ENCODE measurements around the gene MTMR3.
"Not testable (repeated sequence)": the region's sequence is repeated elsewhere in the genome, so short reads cannot be mapped to it uniquely, and the experiment has no call there.

The MTMR3 gene

DNA sequence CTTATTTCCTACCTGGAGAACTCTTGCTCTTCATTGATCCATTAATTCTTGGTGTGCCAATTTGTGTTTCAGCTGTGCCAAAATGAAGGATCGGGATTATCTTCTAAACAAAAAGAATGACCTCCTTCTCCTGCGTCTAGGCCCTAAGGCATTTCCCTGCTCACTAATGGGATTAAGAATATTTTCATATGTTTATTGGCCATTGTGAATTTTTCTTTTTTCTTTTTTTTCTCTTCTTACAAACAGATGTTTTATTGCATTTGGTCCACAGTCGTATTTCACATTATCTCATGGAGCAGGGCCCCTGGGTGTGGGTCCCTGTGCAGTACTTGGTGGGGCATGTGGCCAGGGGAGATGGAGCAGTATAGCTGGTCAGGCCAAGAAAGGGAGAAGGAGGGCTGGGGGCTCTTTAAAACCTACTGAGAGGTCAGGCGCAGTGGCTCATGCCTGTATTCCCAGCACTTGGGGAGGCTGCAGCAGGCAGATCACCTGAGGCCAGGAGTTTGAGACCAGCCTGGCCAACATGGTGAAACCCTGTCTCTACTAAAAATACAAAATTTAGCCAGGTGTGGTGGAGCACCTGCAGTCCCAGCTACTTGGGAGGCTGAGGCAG is 162.0 kb downstream of the MTMR3 start:
- in situ Hi-C loops (cut with MboI; ENCODE audit: low sequenced_read_pairs): no loop called here

DNA sequence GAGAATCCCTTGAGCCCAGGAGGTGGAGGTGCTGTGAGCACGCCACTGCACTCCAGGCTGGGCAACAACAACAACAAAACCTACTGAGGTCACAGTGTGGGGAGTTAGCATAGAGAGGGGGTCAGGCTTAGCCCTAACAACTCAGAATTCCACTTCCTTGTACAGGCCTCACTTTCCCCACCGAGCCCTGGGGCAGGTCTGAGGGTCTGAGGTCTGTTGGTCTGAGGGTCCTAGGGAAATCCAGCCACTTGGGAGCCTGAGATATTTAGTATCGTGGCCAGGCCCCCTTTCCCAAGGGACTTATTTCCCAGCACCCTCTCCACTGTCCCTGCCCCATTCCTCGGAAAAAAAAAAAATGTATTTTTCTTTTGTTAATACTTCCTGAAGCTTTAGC is 162.5 kb downstream of the MTMR3 start:
- in situ Hi-C loops (cut with MboI; ENCODE audit: low sequenced_read_pairs): no loop called here

GRCh38 chr22:30045901-30046715 is 163.1 kb downstream of the MTMR3 start:
- in situ Hi-C loops (cut with MboI; ENCODE audit: low sequenced_read_pairs): no loop called here

- in situ Hi-C loops (cut with MboI; ENCODE audit: low sequenced_read_pairs): no loop called here
Observed at GRCh38 chr22:30046716-30047363, 163.9 kb downstream of the MTMR3 start.

- in situ Hi-C loops (cut with MboI; ENCODE audit: low sequenced_read_pairs): no loop called here
Observed at GRCh38 chr22:30047364-30047738, 164.4 kb downstream of the MTMR3 start.

GRCh38 chr22:30048681-30049080 is 165.7 kb downstream of the MTMR3 start:
- in situ Hi-C loops (cut with MboI; ENCODE audit: low sequenced_read_pairs): no loop called here

DNA sequence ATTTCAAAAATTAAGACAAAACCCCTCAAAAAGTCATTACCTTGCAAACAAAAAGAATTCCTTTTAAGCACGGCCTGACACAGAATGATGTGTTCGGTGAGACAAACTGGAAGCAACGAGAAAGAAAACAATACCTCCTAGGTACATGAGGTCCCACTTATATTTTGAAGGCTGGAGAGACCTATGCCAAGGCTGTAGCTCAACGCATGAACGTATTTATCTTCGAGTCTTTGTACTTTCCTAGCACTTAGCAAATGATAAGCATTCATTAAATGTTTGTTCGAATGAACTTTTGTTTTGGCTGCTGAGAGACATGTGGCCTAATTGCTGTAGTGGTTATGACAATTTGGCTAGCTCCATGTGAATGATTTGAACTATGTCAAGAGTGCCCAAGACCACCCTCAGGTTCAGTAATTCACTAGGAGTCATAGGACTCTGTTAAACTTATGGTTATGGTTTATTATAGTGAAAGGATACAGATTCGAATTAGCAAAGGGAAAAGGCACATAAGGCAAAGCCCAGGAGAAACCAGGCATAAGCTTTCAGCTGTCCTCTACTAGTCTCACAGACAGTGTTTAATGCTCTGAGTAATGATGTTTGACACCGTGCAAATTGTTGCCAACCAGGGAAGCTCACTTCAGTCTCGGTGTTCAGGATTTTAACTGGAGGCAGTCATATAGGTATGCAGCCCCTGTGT is 171.2 kb downstream of the MTMR3 start:
- in situ Hi-C loops (cut with MboI; ENCODE audit: low sequenced_read_pairs): no loop called here

DNA sequence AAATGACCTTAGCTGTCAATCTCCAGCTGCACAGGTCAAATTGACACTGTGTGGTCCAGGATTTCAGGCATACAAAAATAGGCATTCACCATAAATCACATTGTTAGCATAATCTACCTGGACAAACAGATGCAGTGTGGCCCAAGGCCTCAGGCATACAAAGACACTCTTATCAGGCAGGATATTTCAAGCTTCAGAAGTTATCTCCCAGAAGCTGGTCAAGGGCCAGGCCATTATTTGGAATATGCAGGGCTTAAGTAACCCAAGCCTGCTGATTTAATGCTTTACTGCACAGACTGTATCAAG is 171.7 kb downstream of the MTMR3 start:
- in situ Hi-C loops (cut with MboI; ENCODE audit: low sequenced_read_pairs): no loop called here

GRCh38 chr22:30056015-30056414 is 173.0 kb downstream of the MTMR3 start:
- in situ Hi-C loops (cut with MboI; ENCODE audit: low sequenced_read_pairs): no loop called here

GRCh38 chr22:30057375-30057774 is 174.4 kb downstream of the MTMR3 start:
- in situ Hi-C loops (cut with MboI; ENCODE audit: low sequenced_read_pairs): no loop called here

GRCh38 chr22:30059346-30060020 is 176.5 kb downstream of the MTMR3 start:
- in situ Hi-C loops (cut with MboI; ENCODE audit: low sequenced_read_pairs): not testable (repeated sequence)

DNA sequence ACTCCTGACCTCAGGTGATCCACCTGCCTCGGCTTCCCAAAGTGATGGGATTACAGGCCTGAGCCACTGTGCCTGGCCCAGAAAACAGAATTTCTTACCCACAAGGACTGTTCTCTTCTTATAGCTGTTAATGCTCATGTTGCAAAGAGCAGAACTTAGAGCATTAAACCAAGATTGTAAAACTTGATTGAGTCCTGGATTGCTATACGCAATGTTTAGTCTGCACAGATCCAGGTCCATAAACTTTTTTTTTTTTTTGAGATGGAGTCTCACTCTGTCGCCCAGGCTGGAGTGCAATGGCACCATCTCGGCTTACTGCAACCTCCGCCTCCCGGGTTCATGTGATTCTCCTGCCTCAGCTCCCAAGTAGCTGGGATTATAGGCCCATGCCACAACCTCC is 178.1 kb downstream of the MTMR3 start:
- in situ Hi-C loops (cut with MboI; ENCODE audit: low sequenced_read_pairs): not testable (repeated sequence)

GRCh38 chr22:30062259-30062658 is 179.3 kb downstream of the MTMR3 start:
- in situ Hi-C loops (cut with MboI; ENCODE audit: low sequenced_read_pairs): no loop called here

- in situ Hi-C loops (cut with MboI; ENCODE audit: low sequenced_read_pairs): no loop called here
Observed at GRCh38 chr22:30062950-30063349, 180.0 kb downstream of the MTMR3 start.

DNA sequence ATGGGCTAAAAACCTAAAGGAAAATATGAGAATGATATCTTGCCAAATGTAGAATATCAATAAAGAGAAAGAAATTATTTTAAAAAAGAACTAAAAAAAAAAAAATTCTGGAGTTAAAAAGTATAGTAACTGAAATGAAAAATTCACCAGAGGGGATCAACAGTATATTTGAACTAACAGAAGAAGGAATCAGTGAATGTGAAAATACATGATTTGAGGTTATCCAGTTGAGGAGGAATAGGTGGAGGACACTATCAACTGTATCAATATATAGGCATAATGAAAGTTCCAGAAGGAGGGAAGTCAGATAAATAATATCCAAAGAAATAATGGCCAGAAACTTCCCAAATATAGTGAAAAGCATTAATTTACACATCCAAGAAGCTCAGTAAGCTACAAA is 181.2 kb downstream of the MTMR3 start:
- in situ Hi-C loops (cut with MboI; ENCODE audit: low sequenced_read_pairs): no loop called here

DNA sequence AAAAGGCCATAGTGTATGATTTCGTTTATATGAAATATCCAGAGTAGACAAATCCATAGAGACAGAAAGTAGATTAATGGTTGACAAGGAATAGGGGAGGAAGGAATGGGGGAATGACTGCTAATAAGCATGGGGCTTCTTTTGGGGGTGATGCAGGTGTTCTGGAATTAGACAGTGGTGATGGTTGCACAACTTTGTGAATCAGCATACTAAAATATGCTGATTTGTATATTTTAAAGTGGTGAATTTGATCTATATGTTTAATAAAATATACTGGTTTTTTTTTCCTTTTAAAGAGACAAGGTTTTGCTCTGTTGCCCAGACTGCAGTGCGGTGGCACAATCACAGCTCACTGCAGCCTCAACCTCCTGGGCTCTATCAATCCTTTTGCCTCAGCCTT is 190.8 kb downstream of the MTMR3 start:
- in situ Hi-C loops (cut with MboI; ENCODE audit: low sequenced_read_pairs): no loop called here

DNA sequence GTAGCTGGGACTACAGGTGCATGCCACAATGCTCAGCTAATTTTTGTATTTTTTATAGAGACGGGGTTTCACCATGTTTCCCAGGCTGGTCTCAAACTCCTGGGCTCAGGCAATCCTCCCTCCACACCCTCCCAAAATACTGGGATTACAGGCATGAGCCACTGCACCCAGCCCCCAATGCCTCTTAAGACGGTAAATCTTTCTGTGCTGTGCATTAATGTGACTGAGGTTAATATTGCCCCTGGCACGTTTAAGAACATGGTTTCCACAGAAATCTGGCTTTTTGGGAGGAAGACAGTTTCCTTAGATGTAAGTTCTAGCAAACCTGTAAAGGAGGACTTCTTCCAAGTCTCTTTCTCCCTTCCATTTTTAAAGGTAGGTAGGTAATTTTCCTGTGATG is 191.2 kb downstream of the MTMR3 start:
- in situ Hi-C loops (cut with MboI; ENCODE audit: low sequenced_read_pairs): no loop called here

- in situ Hi-C loops (cut with MboI; ENCODE audit: low sequenced_read_pairs): no loop called here
Observed at GRCh38 chr22:30074994-30075393, 192.0 kb downstream of the MTMR3 start.

- in situ Hi-C loops (cut with MboI; ENCODE audit: low sequenced_read_pairs): no loop called here
Observed at GRCh38 chr22:30077279-30077880, 194.4 kb downstream of the MTMR3 start.
